Measurements from ENCODE around the gene CEP162.
A peak's percentile ranks its signal among the peaks of the same experiment; 100 is the strongest.
"Not testable (repeated sequence)": the region's sequence is repeated elsewhere in the genome, so short reads cannot be mapped to it uniquely, and the experiment has no call there.

The CEP162 gene, protein sequence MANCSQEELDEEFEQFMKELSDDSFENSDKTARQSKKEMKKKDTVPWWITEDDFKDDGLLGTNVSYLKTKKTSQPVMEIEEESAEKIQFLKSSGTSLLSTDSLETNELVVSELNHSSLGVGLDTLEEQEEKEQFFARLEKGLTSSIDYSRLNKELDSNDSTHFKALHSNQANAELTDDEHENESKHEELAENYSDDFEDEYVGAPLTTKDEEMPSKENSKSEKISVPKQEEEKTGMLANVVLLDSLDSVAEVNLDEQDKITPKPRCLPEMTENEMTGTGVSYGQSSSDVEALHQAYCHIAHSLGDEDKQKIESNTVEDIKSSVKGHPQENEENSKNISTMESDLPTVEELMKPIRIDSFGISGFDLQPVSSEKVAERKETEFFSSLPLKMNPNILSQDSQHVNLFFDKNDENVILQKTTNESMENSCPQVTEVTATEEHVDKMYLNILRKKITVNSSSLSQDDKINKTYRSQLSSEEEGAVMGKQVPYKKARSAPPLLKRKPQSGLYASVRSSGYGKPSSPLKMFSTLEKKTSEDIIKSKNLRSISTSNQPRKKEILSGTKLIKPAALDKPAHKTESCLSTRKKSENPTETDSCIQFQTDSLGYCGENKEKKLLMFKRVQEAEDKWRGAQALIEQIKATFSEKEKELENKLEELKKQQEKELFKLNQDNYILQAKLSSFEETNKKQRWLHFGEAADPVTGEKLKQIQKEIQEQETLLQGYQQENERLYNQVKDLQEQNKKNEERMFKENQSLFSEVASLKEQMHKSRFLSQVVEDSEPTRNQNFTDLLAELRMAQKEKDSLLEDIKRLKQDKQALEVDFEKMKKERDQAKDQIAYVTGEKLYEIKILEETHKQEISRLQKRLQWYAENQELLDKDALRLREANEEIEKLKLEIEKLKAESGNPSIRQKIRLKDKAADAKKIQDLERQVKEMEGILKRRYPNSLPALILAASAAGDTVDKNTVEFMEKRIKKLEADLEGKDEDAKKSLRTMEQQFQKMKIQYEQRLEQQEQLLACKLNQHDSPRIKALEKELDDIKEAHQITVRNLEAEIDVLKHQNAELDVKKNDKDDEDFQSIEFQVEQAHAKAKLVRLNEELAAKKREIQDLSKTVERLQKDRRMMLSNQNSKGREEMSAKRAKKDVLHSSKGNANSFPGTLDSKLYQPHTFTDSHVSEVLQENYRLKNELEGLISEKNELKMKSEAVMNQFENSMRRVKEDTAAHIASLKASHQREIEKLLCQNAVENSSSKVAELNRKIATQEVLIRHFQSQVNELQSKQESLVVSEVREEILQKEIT (N-terminal part only)

DNA sequence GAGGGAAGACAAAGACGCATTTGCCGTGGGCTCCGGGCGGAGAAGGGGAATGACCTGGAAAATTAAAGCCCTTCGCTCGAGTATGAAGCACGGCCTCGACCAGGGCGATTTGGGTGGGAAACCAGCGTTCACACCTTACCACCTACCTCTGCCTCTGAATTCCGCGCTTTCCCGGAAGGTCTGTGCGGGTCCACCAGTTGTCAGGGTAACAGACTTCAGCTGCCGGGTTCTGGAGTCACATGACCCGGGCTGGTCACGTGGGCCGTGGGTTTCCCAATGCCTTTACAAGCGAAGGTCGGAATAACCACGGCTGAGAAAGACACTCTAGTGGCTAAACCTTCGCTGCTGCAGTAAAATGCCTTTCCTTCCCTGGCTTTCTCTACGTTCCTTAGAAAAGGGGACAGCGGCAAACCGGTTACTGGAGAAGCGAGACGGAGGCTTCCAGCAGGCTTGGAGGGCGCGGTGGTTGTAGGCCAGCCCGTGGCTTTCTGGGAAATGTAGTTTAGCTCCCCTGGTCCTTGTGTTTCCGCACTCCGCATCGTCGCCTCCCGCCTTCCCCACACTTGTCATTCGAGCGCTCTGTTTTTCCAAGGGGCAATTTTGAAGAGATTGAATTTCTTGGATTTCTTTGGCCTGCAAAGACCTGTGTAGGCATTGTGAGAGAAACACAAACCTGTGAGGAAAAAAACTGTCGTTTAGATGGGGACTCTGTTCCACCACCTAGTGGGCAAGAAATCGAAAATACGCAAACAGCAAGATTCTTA lies at the start of gene CEP162:
TSS of gene CEP162 (minus strand) at position 210 of the 764 bp plus-strand sequence. CDS start 1,250 bp downstream, outside the sequence.
- peak; percentile 89 to 99 (median 97) for DNase-seq

DNA sequence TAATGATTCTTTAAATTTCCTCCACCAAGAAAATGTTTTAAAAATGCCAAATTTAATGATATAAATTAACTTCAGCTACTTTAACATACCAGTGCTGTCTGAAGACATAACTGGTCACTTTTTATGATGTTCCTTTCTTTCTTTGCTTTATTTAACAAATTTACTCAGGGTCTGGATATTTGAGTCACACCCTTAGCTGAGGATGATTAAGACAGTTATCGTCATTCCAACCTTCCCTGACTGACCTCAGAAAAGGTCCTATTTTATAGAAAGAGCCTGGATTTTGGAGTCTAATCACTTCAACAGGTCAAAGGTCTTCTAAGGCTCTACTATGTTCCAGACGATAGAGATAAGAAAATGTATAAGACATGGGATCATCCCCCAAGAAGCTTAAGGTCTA lies 47.4 kb upstream of the CEP162 start:
- no peak for DNase-seq

DNA sequence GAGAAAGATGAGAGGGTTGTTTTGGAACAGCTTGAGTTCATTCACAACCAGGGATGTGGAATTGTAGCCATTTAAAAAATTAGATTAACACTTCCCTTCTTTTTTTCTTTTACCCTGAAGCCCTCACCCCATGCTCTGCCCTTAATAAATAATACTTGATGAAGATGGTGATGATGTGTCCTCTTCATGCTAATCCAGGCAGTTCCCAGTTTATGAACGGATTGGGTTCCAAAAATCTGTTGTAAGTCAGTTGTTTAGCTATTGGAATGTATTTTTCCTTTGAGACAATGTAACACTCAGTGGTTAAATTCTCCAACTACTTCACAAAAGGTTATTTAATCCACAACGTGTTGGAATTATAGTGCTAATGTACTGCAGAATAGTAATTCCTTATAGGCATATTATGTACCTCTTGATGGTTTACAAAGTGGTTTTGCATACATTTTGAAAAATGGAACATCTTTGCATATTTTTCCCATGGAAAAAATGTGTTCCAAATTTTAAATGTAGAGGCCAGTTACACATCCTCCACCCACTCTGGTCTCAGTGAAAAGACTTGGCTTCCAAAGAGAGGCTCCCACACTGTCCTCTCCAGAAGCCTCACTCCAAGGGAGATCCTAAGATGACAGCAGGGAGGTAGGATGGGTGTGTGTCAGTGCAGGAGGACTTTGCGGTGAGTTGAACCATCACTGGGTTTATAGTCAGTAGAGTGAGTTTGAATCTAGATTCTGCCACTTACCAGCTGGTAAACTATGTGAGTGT lies 45.8 kb upstream of the CEP162 start:
- DNase-seq: no peak

DNA sequence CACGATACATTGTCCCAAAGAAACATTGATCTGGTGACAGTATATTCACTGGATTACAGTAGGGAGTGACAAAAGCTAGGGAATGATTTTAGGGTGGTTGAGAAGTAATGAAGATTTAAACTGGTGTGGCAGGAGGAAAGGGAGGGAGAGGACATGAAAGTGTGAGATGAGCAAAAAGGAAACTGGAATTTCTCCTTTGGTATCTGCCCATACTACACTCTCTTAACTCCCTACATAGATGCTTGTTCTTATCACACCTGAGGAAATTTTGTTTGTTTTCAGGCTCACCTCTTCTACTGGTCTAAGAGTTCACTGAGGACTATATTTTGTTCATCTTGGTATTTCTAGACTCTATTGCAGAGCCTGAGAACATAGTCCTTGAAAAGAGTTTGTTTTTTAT lies 44.9 kb upstream of the CEP162 start:
- DNase-seq: no peak

DNA sequence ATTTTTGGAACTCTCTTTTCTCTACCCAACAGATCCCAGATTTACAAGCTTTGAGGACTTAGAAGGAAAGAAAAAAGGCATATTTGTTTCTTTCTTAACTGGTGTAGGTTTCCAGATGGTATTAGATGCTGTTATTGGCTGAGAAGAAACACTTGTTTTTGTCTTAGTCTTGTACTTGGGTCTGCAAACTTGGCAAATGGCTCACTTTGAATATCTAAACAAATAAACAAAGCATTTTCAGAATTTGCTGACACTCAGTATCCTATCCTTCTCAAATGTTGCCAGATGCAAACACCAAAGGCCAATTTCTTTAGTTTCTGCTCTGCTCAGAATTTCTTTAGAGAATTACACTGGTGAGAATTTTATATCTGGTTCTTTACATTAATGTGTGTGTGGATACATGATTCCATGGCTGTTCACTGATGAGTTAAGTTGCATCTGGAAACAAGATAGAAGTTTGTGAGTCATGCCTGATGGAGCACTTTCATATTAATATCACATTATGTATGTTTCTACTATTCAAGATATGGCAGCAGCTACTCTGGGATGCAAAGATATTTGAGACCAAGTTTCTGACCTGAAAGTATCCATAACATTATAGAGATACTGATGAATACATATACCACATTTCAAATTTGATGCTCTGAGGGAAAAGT lies 43.7 kb upstream of the CEP162 start:
- DNase-seq: no peak

DNA sequence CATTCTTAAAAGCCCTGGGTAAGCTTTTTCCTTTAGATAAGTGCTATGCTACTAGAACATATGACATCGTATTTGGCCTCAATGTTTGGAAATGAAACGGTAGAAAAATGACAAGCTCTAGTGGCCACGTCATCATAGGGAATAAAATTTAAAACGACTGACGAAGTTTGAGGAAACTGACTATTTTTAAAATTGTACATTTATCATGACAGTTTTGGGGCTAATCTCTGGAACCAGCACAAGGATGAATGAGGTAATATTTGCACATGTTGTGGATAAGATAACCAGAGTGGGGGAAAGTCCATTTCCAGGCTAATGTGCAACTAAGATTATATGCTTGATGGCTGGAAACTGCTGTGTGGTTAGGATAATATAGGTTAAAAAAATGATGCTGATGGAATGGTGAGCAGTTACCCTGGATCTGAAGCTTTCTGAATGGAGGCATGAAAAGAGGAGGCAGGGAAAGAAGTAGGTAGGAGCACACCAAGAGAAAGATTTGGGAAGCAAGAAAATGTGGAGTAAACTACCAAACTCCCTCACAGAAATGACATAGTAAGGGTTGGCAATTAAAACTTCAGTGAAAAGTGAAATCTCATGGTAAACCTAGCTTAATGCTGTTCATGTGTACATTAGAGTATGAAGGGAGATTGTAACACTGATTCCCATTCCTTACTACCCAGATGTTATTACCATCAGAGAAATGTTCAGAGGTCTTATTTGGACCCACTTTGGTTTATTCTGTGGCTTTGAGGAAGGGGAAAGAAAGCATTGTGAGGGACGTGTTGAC lies 42.7 kb upstream of the CEP162 start:
- DNase-seq: no peak

DNA sequence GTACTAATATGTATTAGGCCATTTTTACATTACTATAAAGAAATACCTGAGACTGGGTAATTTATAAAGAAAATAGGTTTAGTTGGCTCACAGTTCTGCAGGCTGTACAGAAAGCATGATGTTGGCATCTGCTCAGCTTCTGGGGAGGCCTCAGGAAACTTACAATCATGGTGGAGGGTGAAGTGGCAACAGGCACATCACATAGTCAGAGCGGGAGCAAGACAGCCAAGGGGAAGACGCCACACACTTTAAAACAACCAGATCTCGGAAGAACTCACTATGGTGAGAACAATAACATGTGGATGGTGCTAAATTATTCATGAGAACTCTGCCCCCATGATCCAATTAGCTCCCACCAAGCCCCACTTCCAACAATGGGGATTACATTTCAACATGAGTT lies 41.3 kb upstream of the CEP162 start:
- DNase-seq: no peak

DNA sequence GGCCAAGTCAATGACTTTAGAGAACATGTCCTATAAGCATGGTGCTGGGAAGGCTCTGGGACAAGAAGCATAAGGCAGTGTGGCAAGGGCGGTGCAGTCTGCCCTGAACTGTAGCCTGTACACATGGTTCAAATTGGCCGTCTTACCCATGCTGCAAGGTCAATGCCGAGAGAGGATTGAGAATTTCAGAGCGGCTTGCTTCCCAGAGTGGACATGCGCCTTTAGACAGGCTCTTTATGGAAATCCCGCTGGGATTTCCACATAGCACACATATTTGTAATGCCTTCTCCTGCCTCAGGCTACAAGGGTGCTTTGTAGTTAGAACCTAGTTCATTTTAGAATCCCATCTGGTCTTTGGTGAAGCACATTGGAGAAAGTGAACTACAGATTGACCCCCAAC lies 36.1 kb upstream of the CEP162 start:
- no peak for DNase-seq

DNA sequence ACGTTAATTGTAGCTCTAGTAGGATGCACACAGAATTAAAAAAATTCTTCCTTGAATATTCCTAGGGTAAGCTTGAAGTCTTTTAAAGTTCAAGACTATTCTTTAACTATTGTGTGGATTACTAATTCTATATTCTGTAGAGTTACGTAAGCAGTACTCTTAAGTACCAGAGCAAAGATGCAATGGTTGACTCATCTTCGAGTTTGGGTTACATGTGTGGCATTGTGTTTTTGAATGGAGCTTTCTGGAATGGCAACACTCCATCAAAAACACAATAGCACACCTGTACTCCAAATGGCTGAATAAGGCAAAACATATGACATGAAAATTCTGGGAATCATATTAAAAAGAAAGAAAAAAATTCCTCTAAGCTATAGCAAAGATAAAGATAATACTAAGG lies 33.5 kb upstream of the CEP162 start:
- DNase-seq: no peak

DNA sequence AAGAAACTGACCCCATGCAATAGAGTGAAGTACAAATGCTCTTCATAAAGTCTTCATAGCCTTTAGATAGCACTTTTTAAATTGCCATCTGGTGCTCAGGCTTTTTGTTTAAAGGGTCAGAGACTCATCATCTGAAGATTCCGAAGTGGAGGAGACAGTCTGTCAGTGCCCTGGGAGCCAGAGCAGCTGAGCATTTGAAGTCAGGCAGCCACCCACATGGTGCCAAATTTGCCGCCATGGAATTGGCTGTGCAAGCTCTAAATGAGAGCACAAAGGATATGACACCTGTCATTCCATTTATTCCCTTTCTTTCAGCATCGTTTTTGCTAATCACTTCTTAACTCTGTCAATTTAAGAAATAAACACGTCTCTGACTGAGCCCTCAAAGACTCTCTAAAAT lies 32.8 kb upstream of the CEP162 start:
- no peak for DNase-seq

DNA sequence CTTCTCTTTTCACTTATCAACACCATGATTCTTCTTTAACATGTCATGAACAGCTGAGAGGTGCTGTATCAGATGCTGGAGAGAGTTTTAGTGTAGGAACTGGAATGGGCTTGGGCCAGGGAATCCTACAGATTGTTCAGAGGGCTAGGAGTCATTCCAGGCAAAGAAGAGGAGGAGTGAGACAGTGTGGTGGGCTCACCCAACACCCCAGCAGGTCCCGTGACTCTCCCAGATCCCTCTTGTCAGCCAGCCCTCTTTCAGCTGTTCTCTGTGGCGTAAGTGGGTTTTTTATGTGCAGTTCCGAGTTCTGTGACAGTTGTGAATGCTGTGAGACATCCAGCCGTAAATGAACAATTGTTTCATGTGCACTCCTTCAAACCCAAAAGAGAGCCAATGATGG lies 31.4 kb upstream of the CEP162 start:
- DNase-seq: no peak

DNA sequence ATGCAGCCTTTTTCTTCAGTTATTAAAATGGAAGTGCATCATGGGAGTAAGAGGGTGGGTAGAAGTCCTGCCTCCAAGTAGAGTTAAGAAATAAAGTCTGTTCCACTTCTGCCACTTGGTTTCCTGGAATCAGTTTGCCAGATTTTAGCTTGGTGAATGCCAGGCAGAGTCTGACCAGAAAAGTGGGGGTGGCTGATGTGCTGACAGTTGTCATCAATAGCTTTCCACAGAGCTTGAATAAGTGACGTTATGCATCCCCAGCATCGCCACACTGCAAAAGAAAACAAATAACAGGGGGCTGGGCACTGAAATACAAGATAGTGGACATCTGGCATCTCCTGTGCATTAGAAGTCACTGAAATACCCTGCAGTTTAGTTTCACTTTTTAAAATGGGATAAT lies 30.8 kb upstream of the CEP162 start:
- DNase-seq: no peak

DNA sequence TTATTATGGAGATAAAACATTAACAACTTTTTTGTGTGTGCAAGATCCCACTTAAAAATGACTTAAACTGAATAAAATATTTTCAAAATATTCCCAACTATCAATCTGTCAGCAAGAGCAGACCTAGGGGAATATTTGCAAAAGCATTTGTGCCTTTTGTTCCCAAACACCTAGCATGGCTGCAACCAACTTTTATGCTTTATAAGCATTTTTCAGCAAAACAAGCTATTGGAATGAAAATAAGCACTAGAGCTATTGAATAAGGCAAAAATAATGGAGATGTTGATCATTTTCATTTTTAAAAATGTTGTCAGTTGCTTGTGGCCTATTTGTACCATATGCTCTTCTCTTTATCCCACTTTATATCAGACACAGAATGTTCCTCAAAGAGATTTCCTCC lies 28.2 kb upstream of the CEP162 start:
- no peak for DNase-seq

DNA sequence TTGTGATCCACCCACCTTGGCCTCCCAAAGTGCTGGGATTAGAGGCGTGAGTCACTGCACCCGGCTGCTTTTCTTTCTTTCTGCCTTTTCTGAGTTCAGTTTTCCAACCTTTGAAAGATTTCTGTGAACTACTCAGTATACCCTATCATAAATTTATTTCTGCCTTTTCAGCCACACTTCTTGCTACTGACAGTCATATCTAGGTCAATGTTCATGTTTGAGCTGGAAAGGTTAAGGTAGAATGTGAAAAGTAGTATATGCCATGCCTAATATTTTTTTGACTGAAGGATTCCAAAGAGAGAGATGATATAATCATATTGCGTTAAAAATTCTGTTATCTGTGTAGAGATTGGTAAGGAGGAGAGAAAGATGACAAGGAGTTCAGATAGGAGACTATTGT lies 25.9 kb upstream of the CEP162 start:
- DNase-seq: no peak

DNA sequence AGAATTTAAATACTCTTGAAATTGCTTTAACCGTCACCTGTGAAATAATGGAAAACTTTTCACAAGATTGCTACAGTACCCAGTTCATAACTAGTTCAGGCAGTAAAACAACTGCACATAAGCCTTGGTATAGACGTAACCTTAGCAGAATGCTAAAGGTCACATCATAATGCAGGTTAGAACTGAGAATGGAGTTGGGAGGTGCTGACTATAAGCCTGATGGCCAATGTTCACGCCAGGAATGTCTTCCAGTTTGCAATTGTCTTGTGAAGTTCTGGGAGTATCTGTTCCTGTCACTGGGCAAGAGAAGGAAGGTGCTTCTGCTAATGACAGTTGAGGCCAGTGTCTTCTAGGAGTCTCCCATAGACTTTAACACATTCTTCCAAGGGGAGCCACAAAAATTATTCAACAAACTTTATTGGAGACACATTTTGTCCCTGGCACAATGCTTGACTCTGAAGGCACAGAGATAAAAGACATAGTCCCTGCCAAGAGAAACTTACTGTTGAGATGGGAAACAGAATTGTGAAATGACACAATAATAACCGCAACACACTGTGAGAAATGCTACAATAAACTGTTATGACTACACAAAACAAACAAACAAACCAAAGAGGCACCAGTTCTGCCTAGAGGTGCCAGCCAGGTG lies 24.6 kb upstream of the CEP162 start:
- DNase-seq: no peak

DNA sequence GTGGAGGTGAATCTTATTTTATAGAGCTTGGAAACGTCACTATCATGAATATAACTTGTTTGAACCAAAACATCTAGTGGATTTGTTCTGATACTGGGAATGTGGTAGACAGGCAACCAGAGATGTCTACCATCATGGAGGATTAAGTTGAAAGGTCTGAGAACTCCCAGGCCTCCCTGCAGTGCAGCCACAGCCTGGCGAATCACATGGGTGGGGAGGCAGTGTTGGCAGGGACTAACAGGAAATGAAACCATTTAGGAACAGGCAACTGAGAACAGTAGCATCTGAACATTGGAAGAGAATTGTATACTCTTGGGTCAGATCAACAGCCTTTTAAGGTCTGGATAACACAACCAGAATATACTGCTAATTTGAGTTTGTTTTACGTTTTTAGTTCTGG lies 22.3 kb upstream of the CEP162 start:
- no peak for DNase-seq

DNA sequence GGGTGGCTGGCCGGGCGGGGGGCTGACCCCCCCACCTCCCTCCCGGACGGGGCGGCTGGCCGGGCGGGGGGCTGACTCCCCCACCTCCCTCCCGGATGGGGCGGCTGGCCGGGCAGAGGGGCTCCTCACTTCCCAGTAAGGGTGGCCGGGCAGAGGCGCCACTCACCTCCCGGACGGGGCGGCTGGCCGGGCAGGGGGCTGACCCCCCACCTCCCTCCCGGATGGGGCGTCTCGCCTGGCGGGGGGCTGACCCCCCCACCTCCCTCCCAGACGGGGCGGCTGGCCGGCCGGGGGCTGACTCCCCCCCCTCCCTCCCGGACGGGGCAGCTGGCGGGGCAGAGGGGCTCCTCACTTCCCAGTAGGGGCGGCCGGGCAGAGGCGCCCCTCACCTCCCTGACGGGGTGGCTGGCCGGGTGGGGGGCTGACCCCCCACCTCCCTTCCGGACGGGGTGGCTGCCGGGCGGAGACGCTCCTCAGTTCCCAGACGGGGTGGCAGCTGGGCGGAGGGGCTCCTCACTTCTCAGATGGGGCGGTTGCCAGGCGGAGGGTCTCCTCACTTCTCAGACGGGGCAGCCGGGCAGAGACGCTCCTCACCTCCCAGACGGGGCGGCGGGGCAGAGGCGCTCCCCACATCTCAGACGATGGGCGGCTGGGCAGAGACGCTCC lies 17.1 kb upstream of the CEP162 start:
- not testable (repeated sequence) for DNase-seq

DNA sequence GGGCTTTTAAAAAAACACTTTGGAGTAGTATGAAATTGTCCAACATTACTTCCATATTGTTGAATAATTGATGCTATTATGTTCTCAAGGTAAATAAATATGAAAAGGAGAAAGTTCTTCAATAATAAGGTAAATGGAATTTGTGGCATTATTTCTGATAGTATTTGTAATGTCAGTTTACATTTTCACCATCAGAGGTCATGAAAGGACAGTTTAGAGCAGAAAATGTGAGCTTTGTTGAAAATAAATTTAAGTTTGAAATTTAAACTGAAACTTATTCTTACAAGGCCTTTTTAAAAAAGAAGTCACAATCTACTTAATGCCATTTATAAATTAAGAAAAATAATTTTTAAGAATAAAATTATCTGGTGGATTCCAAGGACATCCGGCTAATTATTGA lies 15.8 kb upstream of the CEP162 start:
- peak in 1 of 3 experiments; percentile 44 for DNase-seq

DNA sequence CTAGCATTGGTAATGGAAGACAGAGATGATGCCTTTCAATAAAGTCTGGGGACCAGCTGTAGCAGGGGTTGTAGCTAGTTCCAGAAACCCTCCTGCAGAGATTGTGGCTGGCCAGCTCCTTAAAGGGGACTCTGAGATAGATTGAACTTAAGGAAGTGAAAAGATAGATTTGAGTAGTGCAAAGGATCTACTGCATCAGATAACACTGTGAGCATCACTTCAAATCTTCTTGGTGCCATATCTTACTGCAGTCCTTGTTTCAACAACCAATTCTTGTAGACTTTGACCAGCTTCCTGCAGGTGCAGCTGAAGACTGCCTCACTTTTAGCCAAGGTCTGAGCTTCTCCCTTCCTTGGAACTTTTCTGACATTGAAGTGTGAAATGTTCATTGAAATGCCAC lies 14.8 kb upstream of the CEP162 start:
- DNase-seq: no peak

Measured in NCI-H1417 (cell line).